ENCODE data around the gene ENTPD8.

ENTPD8 gene

GRCh38 chr9:137417161-137418021, 23.8 kb downstream of the ENTPD8 start:
- no peak for TF ChIP-seq REST (IDR thresholded peaks at IDR 0.05; ENCODE audit: low read depth)
- TF ChIP-seq TEAD4 (IDR thresholded peaks at IDR 0.05), result no peak
- no peak for TF ChIP-seq RAD21 (IDR thresholded peaks at IDR 0.05; ENCODE audit: low read depth)
- TF ChIP-seq YY1 (IDR thresholded peaks at IDR 0.05; ENCODE audit: low read depth), result no peak
- TF ChIP-seq CREB1 (IDR thresholded peaks at IDR 0.05; ENCODE audit: low read depth), result no peak

- TF ChIP-seq REST (IDR thresholded peaks at IDR 0.05; ENCODE audit: low read depth), result no peak
- TF ChIP-seq CREB1 (IDR thresholded peaks at IDR 0.05; ENCODE audit: low read depth), result no peak
- TF ChIP-seq FOXM1 (IDR thresholded peaks at IDR 0.05; ENCODE audit: borderline replicate concordance, low read depth), result no peak
- no peak for TF ChIP-seq NFIC (IDR thresholded peaks at IDR 0.05)
- TF ChIP-seq EGR1 (IDR thresholded peaks at IDR 0.05), result no peak
- no peak for TF ChIP-seq MAX (IDR thresholded peaks at IDR 0.05)
- TF ChIP-seq ZBTB7A (IDR thresholded peaks at IDR 0.05; ENCODE audit: low read depth), result no peak
Measured at GRCh38 chr9:137416563-137417151, 24.5 kb downstream of the ENTPD8 start.

- no peak for TF ChIP-seq REST (IDR thresholded peaks at IDR 0.05; ENCODE audit: low read depth)
- no peak for TF ChIP-seq TEAD4 (IDR thresholded peaks at IDR 0.05)
- TF ChIP-seq EP300 (IDR thresholded peaks at IDR 0.05; ENCODE audit: borderline replicate concordance), result no peak
- TF ChIP-seq YY1 (IDR thresholded peaks at IDR 0.05; ENCODE audit: low read depth), result no peak
- TF ChIP-seq CEBPB (IDR thresholded peaks at IDR 0.05), result no peak
Measured at GRCh38 chr9:137416006-137416562, 25.1 kb downstream of the ENTPD8 start.

- TF ChIP-seq ZBTB7A (IDR thresholded peaks at IDR 0.05; ENCODE audit: low read depth) (no peak), CREB1 (IDR thresholded peaks at IDR 0.05; ENCODE audit: low read depth) (no peak), REST (IDR thresholded peaks at IDR 0.05; ENCODE audit: low read depth) (no peak), EGR1 (IDR thresholded peaks at IDR 0.05) (no peak), FOXM1 (IDR thresholded peaks at IDR 0.05; ENCODE audit: borderline replicate concordance, low read depth) (no peak), NFIC (IDR thresholded peaks at IDR 0.05) (no peak), EP300 (IDR thresholded peaks at IDR 0.05; ENCODE audit: borderline replicate concordance) (no peak), TAF1 (IDR thresholded peaks at IDR 0.05; ENCODE audit: low read depth) (no peak), TCF12 (IDR thresholded peaks at IDR 0.05; ENCODE audit: low read depth) (no peak), TEAD4 (IDR thresholded peaks at IDR 0.05) (no peak), MAX (IDR thresholded peaks at IDR 0.05) (no peak), RAD21 (IDR thresholded peaks at IDR 0.05; ENCODE audit: low read depth) (no peak), USF1 (IDR thresholded peaks at IDR 0.05) (no peak), YY1 (IDR thresholded peaks at IDR 0.05; ENCODE audit: low read depth) (no peak)
Measured at GRCh38 chr9:137415451-137415850, 25.7 kb downstream of the ENTPD8 start.

Measured in Ishikawa (cell line).